Measurements from ENCODE around the gene FAM171A2.

GRCh38 chr17:44376779-44377178 lies 13.1 kb upstream of the FAM171A2 start:
- TF ChIP-seq, protein P1, sequence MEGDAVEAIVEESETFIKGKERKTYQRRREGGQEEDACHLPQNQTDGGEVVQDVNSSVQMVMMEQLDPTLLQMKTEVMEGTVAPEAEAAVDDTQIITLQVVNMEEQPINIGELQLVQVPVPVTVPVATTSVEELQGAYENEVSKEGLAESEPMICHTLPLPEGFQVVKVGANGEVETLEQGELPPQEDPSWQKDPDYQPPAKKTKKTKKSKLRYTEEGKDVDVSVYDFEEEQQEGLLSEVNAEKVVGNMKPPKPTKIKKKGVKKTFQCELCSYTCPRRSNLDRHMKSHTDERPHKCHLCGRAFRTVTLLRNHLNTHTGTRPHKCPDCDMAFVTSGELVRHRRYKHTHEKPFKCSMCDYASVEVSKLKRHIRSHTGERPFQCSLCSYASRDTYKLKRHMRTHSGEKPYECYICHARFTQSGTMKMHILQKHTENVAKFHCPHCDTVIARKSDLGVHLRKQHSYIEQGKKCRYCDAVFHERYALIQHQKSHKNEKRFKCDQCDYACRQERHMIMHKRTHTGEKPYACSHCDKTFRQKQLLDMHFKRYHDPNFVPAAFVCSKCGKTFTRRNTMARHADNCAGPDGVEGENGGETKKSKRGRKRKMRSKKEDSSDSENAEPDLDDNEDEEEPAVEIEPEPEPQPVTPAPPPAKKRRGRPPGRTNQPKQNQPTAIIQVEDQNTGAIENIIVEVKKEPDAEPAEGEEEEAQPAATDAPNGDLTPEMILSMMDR (IDR thresholded peaks at IDR 0.05 in 4 of 5, conservative IDR thresholded peaks at IDR 0.05 in 1 of 5), result no peak
- TF ChIP-seq POLR2A (IDR thresholded peaks at IDR 0.05), result no peak

All from gastrocnemius medialis (tissue), 4 donors.